ENCODE data around the gene KIAA1210.
A peak's percentile ranks its signal among the peaks of the same experiment; 100 is the strongest.

KIAA1210 gene

GRCh38 chrX:119071381-119071780 lies 56.2 kb downstream of the KIAA1210 start:
- TF ChIP-seq CTCF (IDR thresholded peaks at IDR 0.05): no peak
- H3K27ac ChIP-seq: no peak overlapping the region
- no peak overlapping the region for H3K4me3 ChIP-seq
- no peak for DNase-seq
- H3K9me3 ChIP-seq: no peaks in the 10 kb centered on the region
- no peaks in the 10 kb centered on the region for H3K27me3 ChIP-seq
- H3K4me1 ChIP-seq: no peaks in the 10 kb centered on the region
- no peaks in the 10 kb centered on the region for H3K36me3 ChIP-seq
- intact Hi-C loops (cut with DNase I; ENCODE audit: low total_unique reads): no loop called here

- Histone ChIP-seq H3K9me3 (no peaks in the 10 kb centered on the region), H3K36me3 (no peaks in the 10 kb centered on the region), H3K27me3 (no peaks in the 10 kb centered on the region), H3K4me1 (no peaks in the 10 kb centered on the region), H3K27ac (no peak overlapping the region), H3K4me3 (no peak overlapping the region)
- TF ChIP-seq CTCF (IDR thresholded peaks at IDR 0.05): no peak
- no peak for DNase-seq
- intact Hi-C loops (cut with DNase I; ENCODE audit: low total_unique reads): loop anchor here (5.0 kb wide), 1 partner anchor 232 kb away; no protein-coding TSS in a partner anchor
Measured at GRCh38 chrX:119069762-119070161, 57.9 kb downstream of the KIAA1210 start.

GRCh38 chrX:119069128-119069527 lies 58.5 kb downstream of the KIAA1210 start:
- TF ChIP-seq CTCF (IDR thresholded peaks at IDR 0.05): no peak

GRCh38 chrX:119067023-119067739 lies 60.4 kb downstream of the KIAA1210 start:
- Histone ChIP-seq H3K27me3 (no peaks in the 10 kb centered on the region), H3K36me3 (no peaks in the 10 kb centered on the region), H3K27ac (no peak overlapping the region), H3K9me3 (no peaks in the 10 kb centered on the region), H3K4me3 (no peak overlapping the region), H3K4me1 (no peaks in the 10 kb centered on the region)
- DNase-seq: peak; percentile 65 to 71
- intact Hi-C loops (cut with DNase I; ENCODE audit: low total_unique reads): loop anchor here (5.0 kb wide), 1 partner anchor 230 kb away; no protein-coding TSS in a partner anchor
- TF ChIP-seq CTCF (IDR thresholded peaks at IDR 0.05): peak; percentile 52 to 63

More at GRCh38 chrX:119069128-119069527, 58.5 kb downstream of the KIAA1210 start:
- no peak overlapping the region for H3K27ac ChIP-seq
- H3K36me3 ChIP-seq: no peaks in the 10 kb centered on the region
- no peaks in the 10 kb centered on the region for H3K4me1 ChIP-seq
- no peak overlapping the region for H3K4me3 ChIP-seq
- intact Hi-C loops (cut with DNase I; ENCODE audit: low total_unique reads): loop anchor here (5.0 kb wide), 1 partner anchor 232 kb away; no protein-coding TSS in a partner anchor
- no peaks in the 10 kb centered on the region for H3K27me3 ChIP-seq
- no peaks in the 10 kb centered on the region for H3K9me3 ChIP-seq
- DNase-seq: no peak

GRCh38 chrX:119063428-119063827 lies 64.2 kb downstream of the KIAA1210 start:
- Histone ChIP-seq H3K4me3 (no peak overlapping the region), H3K36me3 (no peaks in the 10 kb centered on the region), H3K27ac (no peak overlapping the region), H3K9me3 (no peaks in the 10 kb centered on the region), H3K27me3 (no peaks in the 10 kb centered on the region), H3K4me1 (no peaks in the 10 kb centered on the region)
- no peak for DNase-seq
- intact Hi-C loops (cut with DNase I; ENCODE audit: low total_unique reads): no loop called here
- TF ChIP-seq CTCF (IDR thresholded peaks at IDR 0.05): no peak

Data from tibial artery (tissue), 4 donors.